Epidermal melanocyte (primary cell): ENCODE measurements around the gene GTF2A2.
"Not testable (repeated sequence)": the region's sequence is repeated elsewhere in the genome, so short reads cannot be mapped to it uniquely, and the experiment has no call there.

Source experiments
- DNase-seq: peaks from one replicate; pipeline ENCODE4 v3.0.0; 2011; ENCODE audit warnings: low spot score; ENCODE audit not compliant: insufficient read length

The GTF2A2 gene

GRCh38 chr15:59656897-59657634, at the start of gene GTF2A2:
Gene GTF2A2 (minus strand): TSS chr15:59657515. CDS start chr15:59652277, 5,238 bp downstream.
- peak; percentile 78 for DNase-seq

- no peak for DNase-seq
Measured at GRCh38 chr15:59703979-59704796, 46.9 kb upstream of the GTF2A2 start.

- no peak for DNase-seq
Measured at GRCh38 chr15:59702351-59702750, 45.0 kb upstream of the GTF2A2 start.

GRCh38 chr15:59701880-59702279, 44.6 kb upstream of the GTF2A2 start:
- DNase-seq: no peak

- DNase-seq: no peak
Measured at GRCh38 chr15:59699810-59700431, 42.6 kb upstream of the GTF2A2 start.

- not testable (repeated sequence) for DNase-seq
Measured at GRCh38 chr15:59698065-59698464, 40.8 kb upstream of the GTF2A2 start.

- no peak for DNase-seq
Measured at GRCh38 chr15:59696332-59696731, 39.0 kb upstream of the GTF2A2 start.

GRCh38 chr15:59694779-59695178, 37.5 kb upstream of the GTF2A2 start:
- no peak for DNase-seq

- peak; percentile 16 for DNase-seq
Measured at GRCh38 chr15:59691194-59691805, 34.0 kb upstream of the GTF2A2 start.

GRCh38 chr15:59689626-59690236, 32.4 kb upstream of the GTF2A2 start:
- no peak for DNase-seq

GRCh38 chr15:59688782-59689625, 31.7 kb upstream of the GTF2A2 start, which contains the start of gene BNIP2:
Gene BNIP2 (minus strand): TSS chr15:59689320. CDS start chr15:59682457, 6,863 bp downstream.
- DNase-seq: peak; percentile 82

- DNase-seq: no peak
Measured at GRCh38 chr15:59688423-59688781, 31.1 kb upstream of the GTF2A2 start.

- DNase-seq: no peak
Measured at GRCh38 chr15:59687836-59688235, 30.5 kb upstream of the GTF2A2 start.

- no peak for DNase-seq
Measured at GRCh38 chr15:59686389-59686788, 29.1 kb upstream of the GTF2A2 start.

GRCh38 chr15:59685737-59686297, 28.5 kb upstream of the GTF2A2 start:
- no peak for DNase-seq

GRCh38 chr15:59680870-59681269, 23.6 kb upstream of the GTF2A2 start:
- DNase-seq: no peak

- no peak for DNase-seq
Measured at GRCh38 chr15:59680346-59680745, 23.0 kb upstream of the GTF2A2 start.

GRCh38 chr15:59678620-59679019, 21.3 kb upstream of the GTF2A2 start:
- no peak for DNase-seq

GRCh38 chr15:59678172-59678571, 20.9 kb upstream of the GTF2A2 start:
- DNase-seq: no peak

- no peak for DNase-seq
Measured at GRCh38 chr15:59676565-59676964, 19.2 kb upstream of the GTF2A2 start.
